Stimulated activated CD8-positive, alpha-beta memory T cell treated with anti-CD3 and anti-CD28 coated beads, Interleukin-12 subunit alpha, Interleukin-12 subunit beta, amount 100 ng/mL, for 4 hours (primary cell): ENCODE results near the gene RPS27L.
"Not testable (repeated sequence)": the region's sequence is repeated elsewhere in the genome, so short reads cannot be mapped to it uniquely, and the experiment has no call there.

Source experiments
- DNase-seq: peaks from one replicate; pipeline ENCODE4 v3.0.0-alpha.2; 2020; ENCODE audit warnings: low read depth

RPS27L gene

DNA sequence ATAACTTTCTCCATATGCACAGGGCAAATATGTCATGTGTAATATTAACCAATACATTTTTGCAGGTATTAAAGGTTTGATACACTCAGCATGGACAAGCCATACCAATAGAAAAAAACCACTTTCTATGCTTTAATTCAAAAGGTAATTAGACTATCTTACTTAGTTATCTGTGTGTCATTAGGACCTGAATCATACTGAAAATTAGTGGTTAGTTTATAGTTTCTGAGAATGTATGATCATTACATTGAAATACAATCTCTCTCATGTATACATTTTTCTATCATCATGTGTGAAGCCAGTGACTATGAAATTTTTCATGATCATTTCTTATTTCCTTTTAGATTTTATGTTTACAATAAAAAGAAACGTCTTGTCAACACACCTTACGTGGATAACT is 16.3 kb downstream of the RPS27L start:
- DNase-seq: no peak

DNA sequence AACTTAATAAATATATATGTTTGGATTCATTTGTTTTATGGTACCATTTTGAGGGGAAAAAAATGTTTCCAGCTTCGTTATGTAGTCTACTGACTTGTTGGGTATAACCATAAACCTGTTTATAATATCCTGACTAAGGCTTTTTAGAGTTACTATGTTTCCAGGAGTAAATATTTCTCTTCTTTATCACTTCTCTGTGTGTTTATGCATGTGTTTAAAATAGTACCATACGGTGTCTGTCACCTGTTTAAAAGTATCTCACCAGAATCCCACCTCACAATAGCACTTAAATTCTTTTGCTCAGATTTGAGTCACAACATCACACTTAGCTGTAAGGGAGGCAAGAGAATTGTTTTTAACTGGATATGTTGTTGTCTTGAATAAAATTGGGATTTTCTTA is 20.5 kb downstream of the RPS27L start:
- no peak for DNase-seq

DNA sequence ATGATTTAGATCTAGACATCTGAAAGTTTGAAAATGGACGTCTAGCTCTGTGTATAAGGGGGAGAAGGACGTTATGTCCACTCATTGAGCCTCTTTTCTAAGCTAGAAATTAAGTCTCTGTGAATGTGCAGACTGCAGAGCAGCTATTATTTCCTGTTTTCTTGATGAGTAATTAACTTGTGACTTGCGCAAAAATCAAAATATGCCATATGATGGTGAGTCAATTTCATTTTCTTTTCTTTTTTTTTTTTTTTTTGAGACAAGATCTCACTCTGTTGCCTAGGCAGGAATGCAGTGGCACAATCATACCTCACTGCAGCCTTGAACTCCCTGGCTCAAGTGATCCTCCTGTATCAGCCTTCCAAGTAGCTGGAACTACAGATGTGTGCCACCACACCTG is 21.5 kb downstream of the RPS27L start:
- DNase-seq: no peak

DNA sequence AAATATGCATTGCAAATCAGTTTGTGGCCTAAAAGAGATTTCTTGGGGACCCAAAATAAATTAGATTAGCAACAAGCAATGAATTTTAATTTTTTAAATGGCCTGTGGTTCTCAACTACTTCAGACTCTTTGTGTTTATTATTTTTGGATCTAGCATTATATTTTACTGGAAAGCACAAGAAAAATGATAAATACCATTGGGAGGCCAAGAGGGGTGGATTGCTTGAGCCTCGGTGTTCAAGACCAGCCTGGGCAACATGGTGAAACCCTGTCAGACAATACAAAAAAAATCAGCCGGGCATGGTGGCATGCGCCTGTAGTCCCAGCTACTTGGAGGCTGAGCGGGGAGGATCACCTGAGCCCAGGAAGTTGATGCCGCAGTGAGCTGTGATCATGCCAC is 22.0 kb downstream of the RPS27L start:
- no peak for DNase-seq

DNA sequence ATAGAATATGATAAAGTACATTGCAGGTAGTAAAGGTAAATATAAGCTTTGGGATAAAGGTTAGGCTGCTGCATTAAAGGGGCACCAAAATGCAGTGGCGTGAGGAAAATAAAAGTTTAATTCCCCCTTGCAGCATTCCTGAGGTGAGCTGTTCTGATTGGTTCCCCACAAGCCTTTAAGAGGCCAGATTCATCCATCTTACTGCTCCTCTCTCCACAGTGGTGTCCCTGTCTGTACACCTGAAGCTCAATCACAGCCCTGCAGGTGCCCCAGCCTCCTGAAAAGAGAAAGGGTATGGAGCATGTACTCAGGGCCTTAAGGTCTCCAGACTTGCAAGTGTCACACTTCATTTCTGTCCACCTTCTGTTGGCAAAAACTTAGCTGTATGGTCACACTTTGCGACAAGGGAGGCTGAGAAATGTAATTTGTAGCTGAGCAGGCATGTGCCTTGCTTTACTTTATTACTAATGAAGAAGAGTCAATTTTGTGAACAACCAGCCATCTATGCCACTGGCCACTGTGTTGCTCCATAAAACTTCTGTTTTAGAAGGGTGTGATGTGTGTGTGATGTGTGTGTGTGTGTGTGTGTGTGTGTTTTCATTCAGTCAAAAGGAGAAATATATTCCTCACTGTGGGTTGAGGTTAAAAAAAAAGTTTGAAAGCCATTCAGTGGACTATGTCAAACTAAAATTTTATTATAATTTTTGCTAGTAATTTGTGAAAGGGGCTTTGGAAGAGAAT is 22.9 kb downstream of the RPS27L start:
- DNase-seq: no peak

DNA sequence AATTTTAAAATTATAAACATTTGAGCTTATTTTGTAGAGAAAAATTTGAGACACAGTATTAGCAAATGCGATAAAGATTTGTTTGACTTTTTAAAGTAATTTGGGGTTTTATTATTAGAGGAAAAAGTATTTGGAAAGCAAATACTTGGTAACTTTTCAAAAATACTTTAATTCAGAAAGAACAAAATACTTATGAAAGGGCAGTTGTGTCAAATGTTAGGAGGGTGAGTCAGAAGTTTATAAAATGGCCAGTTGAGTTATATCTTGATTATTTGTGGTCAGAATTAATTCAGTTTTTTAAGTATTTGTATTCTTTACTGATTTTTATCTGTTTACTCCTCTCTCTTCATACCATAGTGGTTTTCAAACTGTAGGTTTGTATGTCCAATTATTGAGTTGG is 23.5 kb downstream of the RPS27L start:
- no peak for DNase-seq

DNA sequence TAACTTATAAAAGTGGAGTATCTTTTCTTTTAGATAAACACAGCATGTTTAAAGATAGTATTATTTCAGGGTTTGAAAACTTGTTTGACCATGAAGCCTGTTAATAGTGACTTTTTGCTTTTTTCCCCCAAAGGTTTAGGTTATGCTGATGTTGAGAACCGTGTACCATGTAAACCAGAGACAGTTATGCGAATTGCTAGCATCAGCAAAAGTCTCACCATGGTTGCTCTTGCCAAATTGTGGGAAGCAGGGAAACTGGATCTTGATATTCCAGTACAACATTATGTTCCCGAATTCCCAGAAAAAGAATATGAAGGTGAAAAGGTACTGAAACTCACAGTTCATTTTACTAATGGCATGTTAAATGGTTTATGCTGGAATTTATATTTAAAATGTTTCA is 30.6 kb downstream of the RPS27L start:
- DNase-seq: no peak

DNA sequence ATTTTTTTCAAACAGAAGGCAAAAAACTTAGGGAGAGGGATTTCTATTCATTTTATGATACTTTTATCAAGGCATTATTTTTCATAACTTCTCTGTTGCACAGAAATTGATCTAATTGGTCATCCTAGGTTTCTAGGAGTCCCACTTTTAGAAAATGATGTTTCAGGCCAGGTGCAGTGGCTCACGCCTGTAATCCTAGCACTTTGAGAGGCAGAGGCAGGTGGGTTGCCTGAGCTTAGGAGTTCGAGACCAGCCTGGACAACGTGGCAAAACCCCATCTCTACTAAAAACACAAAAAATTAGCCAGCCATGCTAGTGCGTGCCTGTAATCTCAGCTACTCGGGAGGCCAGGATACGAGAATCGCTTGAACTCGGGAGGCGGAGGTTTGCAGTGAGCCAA is 32.8 kb downstream of the RPS27L start:
- DNase-seq: no peak

DNA sequence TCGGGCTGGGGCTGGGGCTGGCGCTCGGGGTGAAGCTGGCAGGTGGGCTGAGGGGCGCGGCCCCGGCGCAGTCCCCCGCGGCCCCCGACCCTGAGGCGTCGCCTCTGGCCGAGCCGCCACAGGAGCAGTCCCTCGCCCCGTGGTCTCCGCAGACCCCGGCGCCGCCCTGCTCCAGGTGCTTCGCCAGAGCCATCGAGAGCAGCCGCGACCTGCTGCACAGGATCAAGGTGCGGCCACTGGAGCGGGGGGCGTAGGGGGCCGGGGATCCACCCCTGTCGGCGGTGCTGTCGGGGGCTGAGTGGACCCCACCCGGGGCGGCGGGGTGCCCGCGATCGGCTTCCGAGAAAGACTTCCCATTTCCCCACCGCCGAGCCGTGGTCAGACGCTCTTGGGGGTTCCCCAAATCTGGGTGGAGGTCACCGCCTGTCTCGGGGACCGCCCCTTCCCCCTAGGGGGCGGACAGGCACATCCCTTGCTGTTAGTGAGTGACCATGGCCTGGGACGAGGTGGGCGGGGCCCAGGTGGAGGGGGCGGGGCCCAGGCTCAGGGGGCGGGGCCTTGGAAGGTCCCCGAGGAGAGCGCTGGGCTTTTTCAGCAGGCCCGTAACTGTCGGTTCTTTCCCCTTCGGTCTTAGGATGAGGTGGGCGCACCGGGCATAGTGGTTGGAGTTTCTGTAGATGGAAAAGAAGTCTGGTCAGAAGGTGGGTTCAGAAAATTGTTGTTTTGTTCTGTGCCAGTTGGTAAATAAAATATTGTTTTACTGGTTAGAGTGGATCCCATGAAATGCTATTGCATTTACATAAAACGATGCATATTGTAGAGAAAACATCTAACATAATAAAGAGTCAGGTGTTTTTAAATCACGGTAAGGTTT is 35.0 kb downstream of the RPS27L start:
- DNase-seq: peak; percentile 78

DNA sequence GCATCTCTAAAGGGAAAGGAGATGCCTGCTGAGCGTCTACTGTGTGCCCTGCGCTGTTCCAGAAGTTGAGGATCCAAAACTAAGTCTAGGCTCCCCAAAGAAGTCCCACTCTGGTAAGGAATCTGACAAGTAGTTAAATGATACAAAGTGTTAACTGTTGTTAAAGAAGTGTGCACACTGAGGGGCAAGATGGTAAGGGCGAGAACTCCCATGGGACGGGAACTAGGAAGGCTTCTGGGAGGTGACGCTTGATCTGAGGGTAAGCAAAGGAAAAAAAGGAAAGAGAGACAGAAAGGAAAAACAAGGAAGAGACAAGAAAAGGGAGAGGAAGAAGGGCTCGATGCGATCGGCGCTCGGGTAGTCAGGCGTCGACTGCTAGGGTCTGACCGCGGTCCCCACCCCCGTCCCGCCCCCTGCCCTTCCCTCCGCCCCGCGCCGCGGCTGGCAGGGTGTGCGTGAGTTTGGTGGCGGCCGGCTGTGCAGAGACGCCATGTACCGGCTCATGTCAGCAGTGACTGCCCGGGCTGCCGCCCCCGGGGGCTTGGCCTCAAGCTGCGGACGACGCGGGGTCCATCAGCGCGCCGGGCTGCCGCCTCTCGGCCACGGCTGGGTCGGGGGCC is 35.8 kb downstream of the RPS27L start, which contains the start of gene LACTB:
Gene LACTB (plus strand): TSS at position 480 of the 620 bp plus-strand sequence. CDS start 11 bp downstream, at position 491.
- peak; percentile 59 for DNase-seq

DNA sequence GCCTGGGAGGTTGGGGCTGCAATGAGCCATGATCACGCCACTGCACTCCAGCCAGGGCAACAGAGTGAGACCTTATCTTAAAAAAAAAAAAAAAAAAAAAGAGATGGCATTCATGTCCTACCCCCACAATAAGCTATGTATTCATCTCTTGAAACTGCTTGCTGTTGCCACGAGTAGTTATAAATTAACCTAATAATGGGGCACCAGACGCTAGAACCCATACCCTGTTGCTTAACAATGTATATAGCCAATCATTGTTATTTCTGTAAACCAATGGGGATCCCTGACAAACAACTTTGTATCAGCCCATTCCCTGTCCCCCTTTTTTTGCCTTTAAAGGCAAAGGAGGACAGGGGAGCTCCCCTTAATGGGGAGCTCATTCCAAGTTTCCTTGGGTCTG is 38.4 kb downstream of the RPS27L start:
- no peak for DNase-seq

DNA sequence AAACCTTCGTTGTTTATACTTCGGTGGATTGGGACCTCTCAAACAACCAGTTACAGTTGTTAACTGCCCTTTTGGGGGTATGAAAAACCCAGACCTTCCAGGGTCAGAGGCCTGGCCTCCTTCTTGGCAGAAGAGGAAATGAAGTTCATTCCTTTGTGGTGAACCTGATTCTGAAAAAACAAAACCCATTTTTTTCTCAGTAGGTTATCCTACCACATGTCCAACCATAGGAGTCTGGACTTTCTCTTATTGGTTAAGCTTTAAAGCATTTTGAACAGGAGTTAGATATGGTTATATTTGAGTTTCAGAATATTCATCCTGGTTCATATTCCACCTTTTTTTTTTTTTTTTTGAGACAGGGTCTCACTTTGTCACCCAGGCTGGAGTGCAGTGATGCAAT is 42.8 kb downstream of the RPS27L start:
- DNase-seq: no peak

DNA sequence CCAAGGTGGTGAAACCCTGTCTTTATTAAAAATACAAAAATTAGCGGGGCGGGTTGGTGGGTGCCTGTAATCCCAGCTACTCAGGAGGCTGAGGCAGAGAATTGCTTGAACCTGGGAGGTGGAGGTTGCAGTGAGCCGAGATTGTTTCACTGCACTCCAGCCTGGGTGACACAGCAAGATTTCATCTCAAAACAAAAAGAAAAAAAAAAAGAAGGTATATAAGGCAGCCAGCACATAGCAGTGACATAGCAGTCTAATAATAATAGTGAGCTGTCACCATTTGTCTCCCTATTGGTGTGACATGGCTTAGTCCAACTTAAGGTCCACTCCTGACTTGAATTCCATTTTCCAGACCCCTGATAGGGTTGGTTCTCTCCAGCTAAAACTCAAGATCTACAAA is 44.4 kb downstream of the RPS27L start:
- DNase-seq: no peak

DNA sequence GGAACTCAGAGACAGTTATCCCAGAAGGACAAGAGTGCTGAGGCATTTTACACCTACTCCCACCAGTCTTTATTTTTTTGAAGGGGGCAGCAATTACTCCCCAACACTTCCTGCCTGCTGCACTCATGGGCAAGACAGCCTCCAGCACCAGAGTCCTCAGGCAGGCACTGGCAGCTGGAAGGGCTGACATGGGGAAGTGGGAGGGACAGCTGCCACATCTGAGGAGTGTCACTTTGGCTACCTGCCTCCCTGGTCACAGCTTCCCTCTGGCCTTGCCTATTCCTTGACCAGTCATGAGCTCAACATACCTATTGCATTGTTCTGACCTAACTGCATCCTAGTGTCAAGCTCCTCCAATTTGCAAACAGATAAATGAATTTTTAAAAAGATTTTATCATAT is 45.8 kb downstream of the RPS27L start:
- no peak for DNase-seq

DNA sequence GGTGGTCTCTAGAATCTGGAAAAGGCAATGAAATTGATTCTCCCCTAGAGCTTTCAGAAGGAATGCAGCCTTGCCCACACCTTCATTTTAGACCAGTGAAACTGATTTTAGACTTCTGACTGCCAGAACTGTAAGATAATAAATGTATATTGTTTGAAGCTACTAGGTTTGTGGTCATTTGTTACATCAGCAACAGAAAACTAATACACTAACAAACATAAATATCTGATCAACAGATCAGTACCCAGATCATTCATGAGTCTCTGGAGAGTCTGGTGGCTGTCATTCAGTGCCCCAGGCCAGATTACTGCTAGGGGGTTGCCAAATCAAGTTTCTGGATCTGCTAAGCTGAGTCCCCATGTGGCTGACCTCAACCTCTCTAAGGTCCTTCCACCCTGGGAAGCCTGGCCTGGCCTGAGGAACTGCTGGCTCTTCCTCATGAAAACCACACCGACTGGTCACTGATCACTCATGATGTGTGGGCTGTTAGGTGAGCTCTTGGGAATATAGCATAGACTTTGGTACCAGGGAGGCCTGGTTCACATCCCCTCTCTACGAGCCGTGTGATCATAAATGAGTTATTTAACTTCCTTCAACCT is 46.8 kb downstream of the RPS27L start:
- DNase-seq: no peak

DNA sequence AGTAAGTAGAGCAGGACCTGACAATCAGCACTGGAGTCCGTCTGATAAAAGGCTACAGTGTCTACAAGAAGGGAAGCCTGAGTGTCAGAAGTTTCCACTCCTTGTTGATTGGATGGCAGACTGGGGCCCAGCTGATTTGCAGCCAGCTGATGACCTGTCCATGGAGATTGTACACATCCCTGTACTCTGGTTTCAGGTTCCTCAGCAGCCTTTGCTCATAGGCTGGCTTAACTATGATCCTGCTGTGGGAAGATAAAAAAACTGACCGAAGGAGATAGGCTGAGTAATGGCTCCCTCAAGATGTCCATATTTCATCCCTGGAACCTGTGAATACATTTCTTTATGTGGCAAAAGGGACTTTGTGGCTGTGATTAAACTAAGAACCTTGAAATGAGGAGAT is 47.4 kb downstream of the RPS27L start:
- no peak for DNase-seq

DNA sequence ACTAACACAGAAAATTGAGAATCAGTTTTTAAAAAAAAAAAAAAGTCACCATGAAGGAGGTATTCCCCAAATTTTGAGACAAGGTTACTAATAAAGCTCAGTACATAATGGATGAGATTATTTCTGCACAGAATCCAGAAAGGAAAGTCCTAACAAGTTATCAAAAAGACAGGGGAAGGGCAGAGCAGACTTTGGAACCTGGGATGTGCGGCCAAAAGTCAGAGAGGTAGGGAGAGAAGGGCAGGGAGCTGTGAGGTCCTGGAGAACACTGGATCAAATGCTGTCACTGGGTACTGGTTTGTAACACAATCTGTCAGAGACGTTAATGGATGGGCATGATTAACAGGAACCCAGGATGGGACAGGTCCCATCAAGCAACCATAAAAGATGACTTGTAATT is 47.8 kb downstream of the RPS27L start:
- no peak for DNase-seq

DNA sequence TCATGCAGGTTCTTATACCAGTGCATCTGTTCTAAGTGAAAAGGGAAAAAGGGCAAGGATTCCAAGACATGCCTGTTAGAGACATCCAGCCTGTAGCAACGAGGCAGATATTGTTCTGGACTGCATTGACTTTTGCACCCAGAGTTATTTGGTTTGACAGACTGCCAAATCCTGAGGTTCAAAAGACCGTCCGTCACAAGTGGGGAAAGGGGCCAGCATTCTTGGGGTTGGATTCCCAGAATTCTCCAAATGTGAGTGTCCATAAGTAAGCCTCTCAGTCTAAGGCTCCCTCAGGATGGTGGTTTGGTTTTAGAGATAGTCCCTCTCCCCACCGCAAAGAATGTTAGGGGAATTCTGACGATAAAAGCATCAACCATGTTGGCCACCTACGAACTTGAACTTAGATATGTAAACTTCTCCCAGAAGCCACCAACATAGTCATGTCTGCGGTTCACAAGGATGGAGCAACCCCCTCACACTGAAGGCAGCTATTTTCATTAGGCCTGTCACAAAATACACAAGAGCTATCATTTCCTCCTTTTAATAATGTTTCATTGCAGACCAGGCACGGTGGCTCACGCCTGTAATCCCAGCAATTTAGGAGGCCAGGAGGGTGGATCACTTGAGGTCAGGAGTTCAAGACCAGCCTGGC is 49.3 kb downstream of the RPS27L start:
- DNase-seq: no peak

DNA sequence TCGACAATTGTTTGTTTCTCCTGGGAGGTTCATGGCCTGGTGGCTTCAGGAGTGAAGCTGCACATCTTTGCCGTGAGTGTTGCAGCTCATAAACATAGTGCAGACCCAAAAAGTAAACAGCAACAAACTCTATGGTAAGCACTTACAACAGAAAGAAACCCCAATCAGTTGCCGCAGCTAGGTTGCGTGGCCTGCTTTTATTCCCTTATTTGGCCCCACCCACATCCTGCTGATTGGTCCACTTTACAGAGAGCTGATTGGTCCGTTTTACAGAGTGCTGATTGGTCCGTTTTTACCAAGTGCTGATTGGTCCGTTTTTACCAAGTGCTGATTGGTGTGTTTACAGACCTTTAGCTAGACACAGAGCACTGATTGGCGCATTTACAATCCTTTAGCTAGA is 51.9 kb downstream of the RPS27L start:
- DNase-seq: not testable (repeated sequence)

DNA sequence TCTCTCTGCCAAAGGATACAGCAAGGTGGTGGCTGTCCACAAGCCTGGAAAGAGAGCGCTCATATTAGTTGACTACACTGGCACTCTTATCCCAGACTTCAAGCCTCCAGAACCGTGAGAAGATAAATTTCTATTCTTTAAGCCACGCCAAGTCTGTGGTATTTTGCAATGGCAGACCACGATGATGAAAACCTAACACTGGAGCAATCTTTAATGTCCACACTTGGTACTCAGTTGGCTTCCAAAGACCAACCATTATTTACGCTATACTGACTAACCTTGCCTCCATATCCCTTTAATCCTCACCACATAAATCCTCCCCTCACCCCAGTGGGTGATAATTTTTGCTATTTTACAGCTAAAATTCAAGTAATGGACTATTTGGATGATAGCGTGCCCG is 52.5 kb downstream of the RPS27L start:
- no peak for DNase-seq

DNA sequence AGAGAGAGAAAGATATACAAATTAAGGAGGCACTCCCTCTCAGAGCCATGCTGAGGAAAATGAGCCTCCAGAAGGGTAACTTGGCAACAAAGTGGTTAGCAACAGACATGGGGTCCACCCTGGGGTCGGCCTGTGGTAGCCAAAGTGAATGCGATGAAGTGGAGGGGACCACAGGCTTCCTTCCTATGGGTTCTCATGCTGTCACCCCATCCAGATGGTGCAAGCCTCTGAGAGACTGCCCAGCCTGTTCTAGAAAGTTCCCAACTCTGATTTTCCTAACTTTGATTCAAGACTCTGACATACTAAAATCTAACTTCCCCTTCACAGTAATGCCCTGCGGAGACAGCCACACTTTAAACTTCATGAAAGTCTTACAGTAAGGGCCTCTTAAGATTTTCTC is 53.9 kb downstream of the RPS27L start:
- DNase-seq: no peak

DNA sequence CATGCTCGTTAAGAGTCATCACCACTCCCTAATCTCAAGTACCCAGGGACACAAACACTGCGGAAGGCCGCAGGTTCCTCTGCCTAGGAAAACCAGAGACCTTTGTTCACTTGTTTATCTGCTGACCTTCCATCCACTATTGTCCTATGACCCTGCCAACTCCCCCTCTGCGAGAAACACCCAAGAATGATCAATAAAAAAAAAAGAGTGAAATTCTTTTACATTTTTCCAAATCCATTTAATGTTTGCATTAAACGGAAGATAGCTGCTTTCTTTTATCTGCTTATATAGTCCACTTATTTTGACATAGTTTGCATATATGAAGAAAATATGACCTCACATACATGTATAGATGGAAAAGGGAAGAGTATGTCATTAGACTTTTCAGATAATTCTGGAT is 57.7 kb downstream of the RPS27L start:
- not testable (repeated sequence) for DNase-seq
